Mucosa of gallbladder (tissue), 1 donor: ENCODE data around the gene PERM1. TPM values are rescaled to one million over a fixed set of nuclear protein-coding genes. Genes with fewer than 3 reads are reported as not detected.
"Not testable (repeated sequence)": the region's sequence is repeated elsewhere in the genome, so short reads cannot be mapped to it uniquely, and the experiment has no call there.

Source experiments
- DNase-seq: peaks from one replicate; pipeline ENCODE4 v3.0.0-alpha.2; 2020; ENCODE audit warnings: low spot score
- total RNA-seq: library from RNA; stranded (reverse); gene quantifications from one replicate; pipeline ENCODE4 v1.2.1, GENCODE V29; 2021
- donor health status: DM: no; HTN: no; CAD: no.

PERM1 gene
- total RNA-seq, 1 donor from 2014 or later = 0.35 TPM

DNA sequence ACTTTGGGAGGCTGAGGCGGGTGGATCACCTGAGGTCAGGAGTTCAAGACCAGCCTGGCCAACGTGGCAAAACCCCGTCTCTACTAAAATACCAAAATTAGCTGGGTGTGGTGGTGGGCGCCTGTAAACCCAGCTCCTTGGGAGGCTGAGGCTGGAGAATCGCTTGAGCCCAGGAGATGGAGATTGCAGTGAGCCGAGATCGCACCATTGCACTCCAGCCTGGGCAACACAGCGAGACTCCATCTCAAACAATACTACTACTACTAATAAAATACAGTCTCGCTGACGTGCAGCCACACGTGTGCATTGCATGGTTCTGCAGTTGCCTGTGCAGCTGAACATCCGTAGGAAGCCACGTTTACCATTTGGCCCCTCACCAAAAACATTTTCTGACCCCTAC, 35.1 kb downstream of the PERM1 start:
- DNase-seq = not testable (repeated sequence)

DNA sequence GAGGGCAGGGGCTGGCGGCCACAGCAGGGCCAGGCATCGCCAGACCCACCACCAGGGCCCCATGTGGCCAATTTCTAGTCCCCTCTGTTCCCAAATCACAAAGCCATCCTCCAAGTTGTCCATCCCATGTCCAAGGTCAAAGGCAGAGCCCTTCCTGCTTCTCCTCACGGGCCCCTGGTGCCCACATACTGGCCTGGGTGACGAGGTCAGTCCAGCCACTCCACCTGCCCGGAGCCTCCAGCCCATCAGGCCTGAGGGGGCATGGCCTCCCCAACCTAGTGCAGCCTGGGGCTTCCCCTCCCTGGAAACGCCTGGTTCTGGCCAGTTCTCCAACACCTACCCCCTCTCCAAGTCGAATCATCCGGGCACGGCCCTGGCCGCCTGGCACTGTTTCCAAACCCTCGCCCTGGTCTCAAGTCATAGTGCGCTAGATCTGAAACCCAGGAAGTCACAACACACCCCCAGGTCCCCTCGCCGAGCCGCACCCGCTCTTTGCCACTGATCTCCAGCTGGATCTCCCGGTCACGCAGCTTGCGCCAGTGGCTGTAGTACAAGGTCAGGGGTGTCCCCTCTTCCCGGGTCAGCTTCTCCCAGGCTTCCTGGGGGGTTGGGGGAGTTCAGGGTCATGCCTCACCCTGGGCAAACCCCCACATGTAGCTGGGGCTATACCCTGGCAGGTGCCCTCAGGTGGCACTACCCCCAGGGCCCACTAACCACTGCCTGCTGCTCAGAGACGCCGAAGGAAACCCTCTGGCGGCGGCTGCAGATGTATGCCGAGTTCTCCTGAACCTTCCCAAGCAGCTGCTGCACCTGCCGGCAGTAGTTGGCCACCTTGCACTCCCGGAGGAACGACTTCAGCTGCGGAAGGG, 36.0 kb downstream of the PERM1 start:
- DNase-seq = no peak

DNA sequence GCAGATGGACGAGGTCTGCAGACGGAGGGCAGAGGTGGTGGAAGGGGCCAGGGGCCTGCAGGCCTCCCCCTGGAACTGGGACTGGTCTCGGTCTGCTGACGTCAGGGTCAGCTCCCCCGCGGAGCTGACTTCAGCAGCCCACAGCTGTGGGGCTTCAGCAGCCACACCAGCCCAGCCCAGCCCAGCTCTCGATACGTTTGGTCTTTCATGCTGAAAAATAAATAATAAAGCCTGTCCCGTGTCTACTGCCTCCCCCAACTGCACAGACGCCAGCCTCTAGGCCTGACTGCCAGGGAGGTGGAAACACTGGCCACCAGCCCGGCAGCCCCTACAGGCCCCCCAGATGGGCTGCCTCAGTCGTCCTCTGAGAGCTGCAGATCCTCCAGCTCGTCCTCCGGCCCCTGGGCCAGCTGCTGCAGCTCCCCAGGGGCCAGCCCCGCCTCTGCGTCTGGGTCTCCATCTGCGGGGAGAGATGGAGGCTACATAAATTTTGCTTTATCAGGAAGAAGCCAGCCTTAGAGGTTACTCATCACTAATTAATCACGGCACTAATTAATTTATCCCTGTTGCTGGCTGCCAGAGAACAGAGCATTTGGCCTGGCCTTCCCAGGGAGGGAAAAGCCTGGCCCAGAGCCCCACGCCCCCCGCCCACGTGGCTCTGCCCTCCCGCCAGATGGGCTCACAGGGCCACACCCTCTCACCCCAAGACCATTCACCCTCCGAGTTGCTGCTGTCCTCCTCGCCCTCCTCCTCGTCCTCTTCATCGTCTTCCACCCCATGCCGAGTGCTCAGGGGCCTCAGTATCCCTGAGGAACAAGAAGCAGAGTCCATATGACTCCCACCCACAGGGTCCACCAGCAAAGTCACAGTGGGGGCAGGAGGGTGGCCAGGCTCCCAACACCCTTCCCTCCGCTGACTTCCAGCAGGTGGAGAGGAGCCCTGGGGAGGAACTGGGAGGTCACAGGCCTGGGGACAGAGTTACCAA, 37.3 kb downstream of the PERM1 start:
- peak; percentile 55 for DNase-seq

DNA sequence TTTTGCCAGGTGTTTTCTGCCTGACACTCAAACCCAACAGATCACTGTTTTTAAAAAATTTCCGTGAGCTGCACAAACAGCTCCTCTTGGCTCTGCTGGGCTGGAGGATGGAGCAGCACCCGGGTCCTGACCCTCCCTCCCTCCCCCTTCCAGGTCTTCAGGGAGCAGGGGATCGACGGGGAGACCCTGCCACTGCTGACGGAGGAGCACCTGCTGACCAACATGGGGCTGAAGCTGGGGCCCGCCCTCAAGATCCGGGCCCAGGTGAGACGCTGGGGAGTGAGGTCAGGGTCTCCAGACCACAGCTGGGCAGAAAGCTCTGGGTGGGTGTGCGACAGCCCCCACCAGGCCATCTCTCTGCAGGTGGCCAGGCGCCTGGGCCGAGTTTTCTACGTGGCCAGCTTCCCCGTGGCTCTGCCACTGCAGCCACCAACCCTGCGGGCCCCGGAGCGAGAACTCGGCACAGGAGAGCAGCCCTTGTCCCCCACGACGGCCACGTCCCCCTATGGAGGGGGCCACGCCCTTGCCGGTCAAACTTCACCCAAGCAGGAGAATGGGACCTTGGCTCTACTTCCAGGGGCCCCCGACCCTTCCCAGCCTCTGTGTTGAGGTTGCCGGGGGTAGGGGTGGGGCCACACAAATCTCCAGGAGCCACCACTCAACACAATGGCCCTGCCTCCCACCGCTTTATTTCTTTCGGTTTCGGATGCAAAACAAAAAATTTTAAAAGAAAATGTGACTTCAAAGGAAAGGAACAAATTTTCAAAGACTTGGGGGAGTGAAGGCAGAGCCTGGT, 38.1 kb downstream of the PERM1 start:
- no peak for DNase-seq

DNA sequence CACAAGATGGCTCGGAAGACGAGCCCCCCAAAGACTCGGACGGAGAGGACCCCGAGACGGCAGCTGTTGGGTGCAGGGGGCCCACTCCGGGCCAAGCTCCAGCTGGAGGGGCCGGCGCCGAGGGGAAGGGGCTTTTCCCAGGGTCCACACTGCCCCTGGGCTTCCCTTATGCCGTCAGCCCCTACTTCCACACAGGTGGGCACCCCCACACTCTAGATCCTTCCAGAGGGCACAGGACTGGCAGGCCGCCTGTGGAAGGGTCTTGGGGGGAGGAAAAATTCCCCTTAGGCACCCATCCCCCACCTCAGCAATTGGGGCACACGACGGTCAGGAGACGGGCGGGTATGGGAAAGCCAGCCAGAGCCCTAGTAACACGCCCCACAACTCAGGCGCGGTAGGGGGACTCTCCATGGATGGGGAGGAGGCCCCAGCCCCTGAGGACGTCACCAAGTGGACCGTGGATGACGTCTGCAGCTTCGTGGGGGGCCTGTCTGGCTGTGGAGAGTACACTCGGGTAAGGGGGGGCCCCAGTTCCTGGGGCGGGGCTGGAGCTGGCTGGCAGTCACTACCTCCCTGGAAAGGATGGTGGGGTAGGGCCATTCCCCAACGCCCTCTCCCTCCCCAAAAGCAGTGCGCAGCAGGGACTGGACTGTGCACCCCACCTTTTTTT, 38.9 kb downstream of the PERM1 start:
- DNase-seq = peak; percentile 58

DNA sequence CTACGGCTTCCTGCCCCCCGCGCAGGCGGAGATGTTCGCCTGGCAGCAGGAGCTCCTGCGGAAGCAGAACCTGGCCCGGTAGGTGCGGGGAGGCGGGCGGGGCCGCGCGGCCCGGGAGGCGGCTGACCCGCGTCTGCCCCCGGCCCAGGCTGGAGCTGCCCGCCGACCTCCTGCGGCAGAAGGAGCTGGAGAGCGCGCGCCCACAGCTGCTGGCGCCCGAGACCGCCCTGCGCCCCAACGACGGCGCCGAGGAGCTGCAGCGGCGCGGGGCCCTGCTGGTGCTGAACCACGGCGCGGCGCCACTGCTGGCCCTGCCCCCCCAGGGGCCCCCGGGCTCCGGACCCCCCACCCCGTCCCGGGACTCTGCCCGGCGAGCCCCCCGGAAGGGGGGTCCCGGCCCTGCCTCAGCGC, 39.5 kb downstream of the PERM1 start:
- no peak for DNase-seq

DNA sequence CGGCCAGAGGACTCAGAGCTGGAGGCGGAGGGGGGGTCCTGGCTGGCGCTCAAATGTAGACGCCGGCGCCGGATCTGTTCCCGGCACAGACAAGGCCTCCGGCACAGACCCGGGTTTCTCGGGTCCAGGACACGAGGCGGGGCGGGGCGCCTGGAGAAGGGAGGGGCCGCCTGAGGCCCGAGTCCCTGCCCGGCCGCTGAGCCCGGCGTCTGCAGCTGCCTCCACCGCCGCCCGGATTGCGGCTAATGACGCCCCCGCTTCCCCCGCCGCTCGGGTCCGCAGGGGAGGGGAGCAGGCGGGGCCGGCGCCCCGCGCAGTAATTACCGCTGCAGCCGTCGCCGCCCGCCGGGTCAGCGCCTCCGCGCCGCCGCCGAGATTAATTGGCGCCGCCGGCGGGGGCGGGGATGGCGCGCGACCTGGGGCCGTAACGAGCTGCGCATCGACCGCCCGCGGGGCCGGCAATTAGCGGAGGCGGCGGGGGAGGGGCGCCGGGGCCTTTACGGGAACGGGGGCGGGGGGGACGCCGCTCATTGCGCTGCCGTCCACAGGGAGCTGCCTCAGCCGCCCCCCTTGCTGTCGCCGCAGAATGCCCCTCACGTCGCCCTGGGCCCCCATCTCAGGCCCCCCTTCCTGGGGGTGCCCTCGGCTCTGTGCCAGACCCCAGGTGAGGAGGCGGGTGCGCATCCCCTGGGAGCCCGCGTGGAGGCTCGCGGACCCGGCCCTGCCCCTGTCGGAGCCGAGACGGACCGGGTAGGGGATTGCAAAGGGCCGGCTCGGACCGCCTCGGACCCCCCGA, 40.1 kb downstream of the PERM1 start:
- peak; percentile 69 for DNase-seq

DNA sequence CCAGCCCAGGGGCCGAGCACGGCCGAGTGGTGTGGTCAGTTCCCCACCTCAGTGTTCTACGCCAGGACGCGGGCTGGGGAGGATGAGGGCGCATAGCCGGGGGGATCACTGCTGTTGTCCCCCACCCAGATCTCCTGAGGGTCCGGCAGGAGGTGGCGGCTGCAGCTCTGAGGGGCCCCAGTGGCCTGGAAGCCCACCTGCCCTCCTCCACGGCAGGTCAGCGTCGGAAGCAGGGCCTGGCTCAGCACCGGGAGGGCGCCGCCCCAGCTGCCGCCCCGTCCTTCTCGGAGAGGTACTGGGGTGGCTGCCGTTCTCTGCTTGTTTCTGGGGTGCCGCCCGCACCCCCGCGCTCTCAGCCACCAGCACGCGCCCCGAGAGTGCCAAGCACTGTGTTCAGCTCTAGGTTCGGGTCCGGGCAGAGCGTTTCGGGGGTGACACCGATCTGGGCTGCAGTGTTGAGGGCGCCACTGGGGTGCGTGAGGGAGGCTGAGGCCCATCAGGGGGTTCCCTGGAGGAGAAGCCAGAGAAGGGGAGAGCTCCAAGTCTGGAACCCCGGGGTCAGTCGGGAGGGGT, 40.8 kb downstream of the PERM1 start:
- DNase-seq = no peak

DNA sequence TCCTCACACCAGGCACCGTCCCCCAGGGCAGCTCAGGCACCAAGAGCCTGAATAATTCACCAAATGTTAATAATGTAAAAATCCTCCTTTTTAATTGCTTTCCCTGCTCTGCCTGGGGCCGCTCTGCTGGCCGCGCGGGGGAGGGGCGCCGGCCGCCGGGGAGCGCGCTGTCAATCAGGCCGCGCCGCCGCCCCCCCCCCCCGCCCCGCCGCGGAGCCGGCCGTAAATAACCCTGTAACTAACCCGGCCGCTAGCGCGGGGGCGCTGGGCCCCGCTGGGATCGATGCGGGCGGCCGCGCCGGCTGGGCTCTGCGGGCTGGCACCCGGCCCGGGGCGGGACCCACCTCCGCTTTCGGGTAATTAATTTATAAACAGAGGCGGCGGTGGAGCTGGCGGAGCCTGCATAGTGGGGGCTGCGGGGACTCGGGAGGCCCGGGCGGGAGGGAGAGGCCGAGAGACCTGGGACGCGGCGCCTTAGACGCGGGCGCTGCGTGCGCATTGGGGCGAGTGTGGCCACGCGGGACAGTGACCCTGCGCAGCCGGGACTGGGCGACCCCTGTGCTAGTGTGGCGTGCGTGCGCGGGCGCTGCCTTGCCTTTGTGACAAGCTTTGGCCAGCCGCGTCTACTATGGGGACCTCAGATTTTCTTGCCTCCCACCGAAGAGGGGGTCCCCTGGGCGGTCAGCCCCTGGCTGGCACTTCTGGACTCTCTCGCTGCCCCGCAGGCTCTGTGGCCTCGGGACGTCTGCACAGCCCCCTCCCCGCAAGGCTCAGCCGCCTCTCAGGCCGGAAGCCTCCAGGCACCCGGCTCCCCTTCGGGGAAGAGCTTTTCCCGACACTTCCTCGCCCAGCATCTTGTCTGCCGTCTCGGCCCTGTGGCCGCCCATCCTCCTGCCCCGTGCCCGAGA, 41.5 kb downstream of the PERM1 start:
- peak; percentile 72 for DNase-seq

DNA sequence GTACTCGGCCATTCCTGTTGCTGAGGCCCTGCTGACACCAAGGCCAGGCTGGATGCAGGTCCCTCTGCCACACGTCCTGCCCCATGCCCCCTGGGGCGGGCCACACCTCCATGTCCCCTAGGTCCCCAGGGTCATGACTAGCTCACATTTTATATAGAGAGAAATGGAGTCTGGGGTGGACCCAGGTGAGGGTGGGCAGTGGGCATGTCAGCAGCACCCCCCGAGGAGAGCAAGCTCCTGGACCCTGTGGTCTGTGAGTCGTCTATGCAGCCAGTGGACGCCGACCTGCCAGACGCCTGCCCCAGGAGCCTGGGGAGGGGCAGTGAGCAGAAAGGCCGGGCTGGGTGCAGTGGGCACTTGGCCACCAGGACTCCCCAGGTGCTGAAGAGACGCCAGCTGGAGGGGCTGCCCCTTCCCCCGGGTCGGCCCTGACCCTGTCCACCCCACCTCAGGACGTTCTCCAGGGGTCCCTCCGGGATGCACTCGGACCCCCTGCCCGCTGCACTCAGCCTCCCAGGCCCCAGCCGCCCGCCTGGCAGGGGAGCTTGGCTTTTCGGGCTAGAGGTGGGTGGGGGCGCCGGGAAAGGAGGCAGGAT, 42.3 kb downstream of the PERM1 start:
- DNase-seq = no peak

DNA sequence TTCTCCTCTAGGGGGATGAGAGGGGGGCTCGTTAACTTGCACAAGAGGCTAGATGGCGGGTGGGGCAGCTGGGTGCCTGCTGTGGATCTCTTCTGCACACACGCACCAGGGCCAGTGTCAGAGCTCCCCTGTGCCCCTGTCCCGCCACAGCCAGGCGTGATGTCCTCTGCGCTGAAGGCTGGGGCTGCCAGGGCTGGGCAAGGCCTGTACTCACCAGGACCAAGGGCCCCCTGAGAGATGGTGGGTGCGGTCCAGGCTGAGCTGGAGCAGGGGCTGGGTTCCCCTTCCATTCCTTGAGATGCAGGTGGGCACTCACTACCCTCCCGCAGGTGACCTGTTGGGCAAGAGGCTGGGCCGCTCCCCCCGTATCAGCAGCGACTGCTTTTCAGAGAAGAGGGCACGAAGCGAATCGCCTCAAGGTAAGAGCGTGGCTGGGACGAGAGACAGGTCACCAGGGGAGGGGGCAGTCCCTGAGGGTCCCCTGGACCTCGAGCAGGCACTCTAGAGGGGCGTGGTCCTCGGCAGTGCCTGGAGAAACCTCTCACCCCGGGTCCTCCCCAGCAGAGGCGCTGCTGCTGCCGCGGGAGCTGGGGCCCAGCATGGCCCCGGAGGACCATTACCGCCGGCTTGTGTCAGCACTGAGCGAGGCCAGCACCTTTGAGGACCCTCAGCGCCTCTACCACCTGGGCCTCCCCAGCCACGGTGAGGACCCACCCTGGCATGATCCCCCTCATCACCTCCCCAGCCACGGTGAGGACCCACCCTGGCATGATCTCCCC, 43.0 kb downstream of the PERM1 start:
- DNase-seq = no peak

DNA sequence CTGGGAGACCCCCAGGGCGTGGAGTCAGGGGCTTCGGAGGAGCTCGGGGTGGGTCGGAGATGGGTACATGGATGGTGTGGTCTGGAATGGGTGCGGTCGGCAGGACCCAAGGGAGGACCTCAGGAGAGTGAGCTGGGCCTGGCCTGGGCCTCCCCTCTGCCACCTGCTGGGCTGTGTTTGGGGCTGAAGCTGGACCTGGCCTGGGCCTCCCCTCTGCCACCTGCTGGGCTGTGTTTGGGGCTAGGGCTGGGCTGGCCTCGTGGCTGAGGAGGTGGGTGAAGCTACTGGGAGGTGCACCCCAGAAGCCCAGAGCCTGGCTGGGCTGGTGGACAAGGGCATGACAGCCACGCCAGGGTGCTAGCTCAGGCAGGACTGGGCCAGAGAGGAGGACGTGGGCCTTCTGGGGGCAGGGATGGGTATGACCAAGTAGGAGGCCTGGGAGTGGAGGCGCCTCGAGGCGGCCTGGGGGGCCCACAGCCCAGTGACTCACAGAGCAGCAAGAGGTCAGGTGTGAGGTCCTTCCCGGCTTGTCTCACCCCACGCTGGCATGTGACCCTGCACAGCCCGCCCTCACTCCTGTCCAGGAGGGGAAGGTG, 43.7 kb downstream of the PERM1 start:
- peak; percentile 44 for DNase-seq

DNA sequence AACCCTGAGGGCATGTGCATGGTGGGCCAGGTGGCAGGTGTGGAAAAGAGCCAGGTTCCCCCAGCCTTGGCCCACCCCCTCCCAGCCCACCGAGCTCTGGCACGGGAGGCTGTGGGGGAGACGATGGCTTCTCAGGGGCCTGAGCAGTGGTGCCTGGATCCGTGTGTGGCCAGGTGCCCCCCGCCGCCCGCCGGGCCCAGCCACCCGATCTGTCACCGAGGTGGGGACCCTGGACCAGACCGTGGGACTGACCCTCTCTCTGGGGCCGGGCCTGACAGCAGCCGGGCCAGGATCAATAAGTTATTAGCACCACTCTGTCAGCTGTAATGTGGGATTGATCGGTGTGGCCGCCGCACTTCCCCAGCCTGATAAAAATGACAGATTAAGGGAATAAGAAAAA, 44.4 kb downstream of the PERM1 start:
- no peak for DNase-seq

DNA sequence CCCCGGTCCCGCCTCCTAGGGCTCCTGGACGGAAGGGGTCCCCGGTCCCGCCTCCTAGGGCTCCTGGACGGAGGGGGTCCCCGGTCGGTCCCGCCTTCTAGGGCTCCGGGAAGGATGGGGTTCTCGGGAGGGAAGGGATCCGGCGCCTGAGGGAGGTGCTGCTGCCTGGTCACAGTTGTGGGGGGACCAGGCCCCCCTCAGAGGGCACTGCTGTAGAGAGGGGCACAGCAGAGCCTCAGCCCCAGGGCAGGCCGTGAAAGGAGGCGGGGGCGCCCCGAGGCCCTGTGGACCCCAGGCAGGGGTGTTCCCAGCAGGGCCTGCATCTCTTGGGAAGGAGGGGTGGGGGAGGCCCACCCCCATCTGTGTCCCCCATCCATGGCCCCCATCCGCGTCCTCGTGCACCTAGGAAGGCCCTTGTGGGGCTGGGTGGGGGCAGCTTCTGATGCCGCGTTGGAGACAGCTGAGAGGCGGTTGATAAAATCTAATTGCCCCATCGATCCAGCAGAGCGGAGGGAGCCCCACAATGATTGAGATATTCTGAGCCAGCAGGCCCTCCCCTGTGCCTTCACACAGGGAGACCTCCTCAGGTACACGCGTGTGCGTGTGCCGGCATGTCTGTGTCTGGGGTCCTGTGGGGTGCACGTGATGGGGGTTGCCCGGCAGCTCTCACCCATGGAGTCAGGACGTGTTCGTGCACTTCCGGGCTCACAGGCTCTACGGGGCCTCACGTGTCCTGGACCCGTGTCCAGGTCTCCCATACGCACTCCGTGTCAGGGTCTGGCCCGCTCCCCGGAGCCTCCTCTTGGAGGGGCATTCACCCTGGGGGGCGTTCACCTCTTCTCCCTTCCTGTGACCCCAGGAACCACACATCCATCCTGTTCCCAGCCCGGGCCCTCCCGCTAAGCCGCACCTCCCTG, 45.3 kb downstream of the PERM1 start:
- DNase-seq = no peak

DNA sequence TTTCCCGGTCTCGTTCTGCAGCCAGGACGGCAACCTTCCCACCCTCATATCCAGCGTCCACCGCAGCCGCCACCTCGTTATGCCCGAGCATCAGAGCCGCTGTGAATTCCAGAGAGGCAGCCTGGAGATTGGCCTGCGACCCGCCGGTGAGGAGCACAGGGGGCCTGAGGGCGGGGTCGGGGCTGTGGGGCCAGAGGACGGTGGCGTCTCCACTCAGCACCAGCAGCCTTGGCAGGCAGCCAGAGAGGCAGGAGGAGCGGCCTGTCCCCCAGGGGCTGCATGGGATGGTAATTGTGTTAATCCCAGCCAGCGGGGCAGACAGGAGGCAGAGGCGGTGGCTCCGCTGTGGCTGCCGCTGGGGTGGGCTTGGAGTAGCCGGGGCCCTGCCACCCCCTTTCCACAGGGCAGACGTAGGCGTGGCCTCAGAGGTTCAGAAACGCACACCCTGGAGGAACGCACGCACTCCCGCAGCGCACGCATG, 46.1 kb downstream of the PERM1 start:
- no peak for DNase-seq
